Fibroblast of skin of left biceps (primary cell): ENCODE results near the gene CCDC47.
A peak's percentile ranks its signal among the peaks of the same experiment; 100 is the strongest.

Experiments
- DNase-seq, 2 experiments: peaks; one replicate each; pipeline ENCODE4 v3.0.0-alpha.2; 2013; ENCODE audit warnings: low read depth in 2 of 2

The CCDC47 gene

DNA sequence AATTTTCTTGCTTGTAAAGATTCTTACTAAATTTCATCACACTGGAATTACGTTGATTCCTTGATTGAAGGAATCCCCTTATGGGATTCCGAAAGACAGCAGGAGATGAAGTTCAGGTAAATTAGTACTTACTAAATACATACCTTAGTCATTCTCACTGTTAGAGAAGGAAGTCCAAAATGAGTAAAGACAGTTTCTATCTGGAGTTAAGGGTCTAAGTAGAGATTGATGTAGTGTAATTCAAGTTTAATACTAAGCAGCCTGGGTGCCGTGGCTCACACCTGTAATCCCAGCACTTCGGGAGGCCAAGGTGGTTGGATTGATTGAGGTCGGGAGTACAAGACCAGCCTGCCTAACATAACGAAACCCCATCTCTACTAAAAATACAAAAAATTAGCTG, 10.1 kb upstream of the CCDC47 start:
- no peak for DNase-seq

DNA sequence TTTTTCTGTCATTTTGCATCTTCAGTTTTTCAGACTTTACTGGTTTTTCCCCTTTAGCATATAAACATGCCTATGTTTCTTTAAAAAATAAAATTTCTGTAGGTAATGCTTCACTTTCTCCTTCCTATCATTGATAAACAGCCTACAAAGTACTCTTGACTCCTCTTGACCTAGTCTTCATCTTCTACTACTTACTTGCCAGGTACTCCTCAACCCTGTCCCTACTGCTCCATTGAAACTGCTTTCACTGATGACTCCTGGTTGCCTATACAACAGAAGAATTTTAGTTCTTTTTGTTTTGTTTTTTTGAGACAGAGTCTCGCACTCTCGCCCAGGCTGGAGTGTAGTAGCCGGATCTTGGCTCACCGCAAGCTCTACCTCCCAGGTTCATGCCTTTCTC, 7.5 kb upstream of the CCDC47 start:
- DNase-seq, result no peak

DNA sequence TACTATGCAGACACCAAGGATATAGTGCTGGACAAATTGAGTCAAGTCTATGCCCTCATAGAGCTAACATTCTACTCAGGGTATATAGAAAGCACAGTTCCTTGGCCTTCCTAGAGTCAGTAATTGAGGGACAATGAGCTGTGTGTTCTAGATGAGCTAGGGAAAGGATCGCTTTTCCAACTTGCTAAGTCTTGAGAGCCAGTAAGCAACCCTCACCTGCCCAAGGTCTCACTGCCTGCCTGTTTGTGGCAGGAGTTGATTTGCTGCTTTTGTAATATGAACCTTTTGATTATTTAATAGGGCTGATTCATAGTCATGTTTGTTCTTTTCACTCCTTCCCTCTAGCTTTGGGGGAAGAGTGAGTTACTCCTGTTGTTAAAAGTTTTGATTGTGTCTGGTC, 7.1 kb upstream of the CCDC47 start:
- DNase-seq, result no peak

DNA sequence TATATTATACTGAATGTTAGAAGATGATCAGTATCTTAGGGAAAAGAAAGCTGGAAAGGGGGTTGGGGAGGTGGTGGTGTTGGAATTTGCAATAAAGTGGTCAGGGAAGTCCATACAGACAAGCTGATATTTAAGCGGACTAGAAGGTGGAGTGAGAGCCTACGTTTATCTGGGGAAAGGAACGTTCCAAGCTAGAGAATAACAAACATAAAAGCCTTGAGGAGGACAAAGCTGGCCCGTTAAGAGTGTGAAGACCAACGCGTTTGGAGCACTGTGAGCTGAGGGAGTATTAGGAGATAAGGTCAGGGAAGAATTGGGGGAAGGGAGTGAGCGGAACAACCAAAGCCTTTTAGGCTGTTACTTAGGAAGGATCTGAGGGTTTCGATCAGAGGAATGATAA, 2.0 kb upstream of the CCDC47 start:
- no peak for DNase-seq

DNA sequence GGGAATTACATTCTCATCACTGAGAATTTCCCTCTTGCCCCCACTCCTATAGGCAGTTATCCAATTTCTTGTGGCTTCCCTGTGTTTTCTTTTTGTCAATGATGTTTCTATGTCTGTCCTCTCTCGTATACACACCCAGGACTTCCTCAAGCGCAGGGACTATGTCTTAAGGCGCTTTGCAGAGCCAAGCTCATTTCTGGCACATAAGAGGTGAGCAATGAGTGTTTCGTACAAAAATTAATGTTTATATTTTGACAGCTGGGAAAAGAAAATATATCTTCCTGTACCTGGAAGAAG, 1.5 kb upstream of the CCDC47 start:
- no peak for DNase-seq

DNA sequence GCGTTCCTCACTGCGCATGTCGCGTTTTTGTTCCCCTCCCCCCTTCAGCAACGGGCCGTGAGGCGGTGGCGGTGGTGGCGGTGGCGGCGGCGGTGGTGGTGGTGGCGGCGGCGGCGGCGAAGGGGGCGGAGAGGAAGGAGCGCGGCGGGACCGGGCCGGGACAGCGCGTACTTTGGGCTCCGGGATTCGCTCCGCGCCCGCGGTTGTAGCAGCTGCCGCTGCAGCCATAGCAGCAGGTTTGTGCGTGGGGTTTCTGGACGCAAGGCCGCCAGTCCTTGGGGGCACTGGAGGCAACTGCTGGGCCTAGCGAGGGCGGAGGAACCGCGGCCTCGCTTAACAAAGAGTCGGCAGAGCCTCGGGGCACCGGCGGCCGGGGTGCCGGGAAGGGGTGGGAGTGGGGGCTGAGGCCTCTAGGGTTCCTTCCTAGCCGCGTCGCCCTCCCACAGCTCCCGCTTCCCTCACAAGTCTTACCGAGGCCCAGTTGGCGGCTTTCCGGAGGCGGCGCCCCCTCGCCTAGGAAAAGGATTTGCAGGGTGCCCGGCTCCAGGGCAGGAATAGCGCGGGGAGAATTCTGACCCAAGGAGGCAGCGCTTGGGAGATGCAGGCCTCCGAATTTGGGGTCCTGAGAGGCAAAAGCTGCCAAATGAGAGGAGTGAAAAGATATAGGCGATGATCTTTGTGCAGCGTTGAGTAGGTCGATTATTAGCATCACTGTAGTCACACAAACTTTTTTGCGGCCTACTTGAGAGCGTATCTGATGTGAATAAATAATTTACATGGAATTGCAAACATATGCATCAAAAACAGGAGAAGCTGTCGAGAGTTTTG, 958 bp upstream of the CCDC47 start, which contains the start of gene DDX42:
DDX42 (plus strand) TSS at position 30 of the 828 bp plus-strand sequence. CDS start 12,880 bp downstream, outside the sequence.
- DNase-seq, result peak in 1 of 2 experiments; percentile 11

DNA sequence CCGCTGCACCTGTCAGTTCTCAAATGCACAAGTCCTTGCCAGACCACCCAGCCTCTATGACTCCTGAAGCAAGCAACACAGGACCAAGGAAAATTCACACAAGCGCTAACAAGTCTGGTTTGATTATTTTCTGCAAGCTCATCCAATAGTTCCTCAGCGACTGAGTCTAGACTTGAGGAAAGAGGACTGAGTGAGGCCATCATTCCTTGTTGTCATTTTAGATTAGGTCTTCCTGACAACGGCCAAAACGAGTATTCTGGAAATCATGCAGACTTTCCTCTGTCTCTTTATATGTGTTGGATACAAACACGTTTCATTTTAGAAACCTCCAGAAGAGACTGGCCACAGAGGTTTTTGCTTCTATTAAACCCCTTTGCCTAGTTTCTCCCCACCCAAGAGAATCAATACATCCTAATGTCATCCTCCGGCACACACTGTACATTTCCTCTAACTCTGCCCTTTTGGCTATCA, 561 bp downstream of the CCDC47 start:
- no peak for DNase-seq

DNA sequence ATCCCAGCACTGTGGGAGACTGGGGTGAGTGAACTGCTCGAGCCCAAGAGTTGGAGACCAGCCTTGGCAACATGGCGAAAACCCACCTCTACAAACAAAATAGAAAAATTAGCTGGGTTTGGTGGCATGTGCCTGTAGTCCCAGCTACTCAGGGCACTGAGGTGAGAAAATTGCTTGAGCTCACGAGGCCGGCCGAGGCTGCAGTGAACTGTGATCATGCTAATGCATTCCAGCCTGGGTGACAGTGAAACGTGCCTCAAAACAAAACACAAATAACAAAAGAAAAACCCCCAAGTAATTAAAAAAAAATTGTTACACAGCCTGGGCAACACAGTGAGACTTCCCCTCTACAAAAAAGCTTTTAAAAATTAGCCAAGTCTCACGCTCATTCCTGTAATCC, 5.0 kb downstream of the CCDC47 start:
- no peak for DNase-seq

DNA sequence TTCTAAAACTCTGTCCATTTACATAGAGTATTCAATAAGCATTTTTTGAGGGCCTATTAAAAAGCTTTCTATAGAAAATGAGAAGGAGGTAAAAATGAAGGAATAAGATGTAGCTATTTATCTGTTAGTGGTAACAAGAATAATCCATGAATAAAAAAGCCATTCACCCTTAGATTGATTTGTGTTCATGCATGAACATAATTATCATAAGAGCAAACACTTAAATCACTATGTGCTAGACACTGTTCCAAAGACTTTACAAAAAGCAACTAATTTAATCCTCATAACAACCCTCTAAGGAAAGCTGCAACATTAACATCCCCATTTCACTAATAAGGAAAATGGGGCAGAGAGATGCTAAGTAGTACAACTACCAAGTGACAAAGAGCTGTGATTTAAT, 6.6 kb downstream of the CCDC47 start:
- DNase-seq, result no peak

DNA sequence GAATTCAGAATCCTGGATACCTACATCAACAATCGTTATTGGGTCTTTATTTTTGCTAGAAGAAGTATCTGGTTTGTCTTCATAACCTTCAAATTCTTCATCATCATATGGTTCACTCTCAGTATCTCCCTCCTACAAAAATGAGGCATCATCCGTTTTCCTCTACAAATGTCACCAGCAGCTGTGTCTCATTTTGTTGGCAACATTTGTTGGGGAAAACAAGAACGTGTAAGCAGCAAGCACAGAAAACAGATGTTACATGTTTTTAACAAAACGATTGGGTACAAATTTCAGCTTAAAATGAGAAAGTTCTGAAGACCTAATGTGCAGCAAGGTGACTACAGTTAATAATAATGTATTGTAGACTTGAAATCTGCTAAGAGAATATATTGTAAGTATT, 8.7 kb downstream of the CCDC47 start:
- DNase-seq, result no peak

DNA sequence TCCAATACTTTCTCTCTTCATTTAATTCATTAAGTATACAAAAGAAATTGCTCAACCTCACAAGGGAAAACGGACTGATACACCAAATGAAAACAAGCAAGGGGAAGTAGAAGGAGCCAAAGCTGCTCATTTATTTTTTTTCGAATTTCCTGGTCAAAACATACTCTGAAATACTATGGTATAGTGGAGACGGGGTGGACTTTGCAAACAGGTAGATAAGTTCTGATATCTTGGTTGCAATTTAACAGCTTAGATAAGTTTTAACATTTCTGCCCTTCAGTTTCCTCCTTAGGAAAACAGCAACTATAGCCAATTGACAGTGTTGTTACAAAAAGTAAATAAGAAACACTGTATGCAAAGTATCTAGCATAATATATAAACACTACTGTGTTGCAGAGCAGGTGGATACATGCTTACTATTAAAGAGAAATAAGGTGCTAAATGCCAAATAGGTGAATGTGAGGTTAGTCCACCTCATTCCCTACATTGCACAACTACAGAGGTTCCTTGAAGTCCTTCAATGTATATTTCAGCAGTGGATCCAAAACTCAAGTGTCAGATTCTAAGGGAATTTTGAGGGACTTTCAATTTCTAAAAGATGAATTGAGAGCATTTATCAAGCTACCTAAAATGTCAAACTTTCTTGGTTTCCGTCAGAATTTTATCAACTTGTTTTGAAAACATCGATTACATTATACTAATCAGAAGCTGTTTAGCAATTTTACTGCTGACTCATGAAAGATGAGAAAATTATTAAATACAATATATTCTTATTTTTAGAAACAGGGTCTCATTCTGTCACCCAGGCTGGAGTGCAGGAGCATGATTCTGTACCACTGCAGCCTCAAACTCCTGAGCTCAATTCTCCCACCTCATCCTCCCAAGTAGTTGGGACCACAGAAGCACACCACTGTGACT, 11.0 kb downstream of the CCDC47 start:
- no peak for DNase-seq

DNA sequence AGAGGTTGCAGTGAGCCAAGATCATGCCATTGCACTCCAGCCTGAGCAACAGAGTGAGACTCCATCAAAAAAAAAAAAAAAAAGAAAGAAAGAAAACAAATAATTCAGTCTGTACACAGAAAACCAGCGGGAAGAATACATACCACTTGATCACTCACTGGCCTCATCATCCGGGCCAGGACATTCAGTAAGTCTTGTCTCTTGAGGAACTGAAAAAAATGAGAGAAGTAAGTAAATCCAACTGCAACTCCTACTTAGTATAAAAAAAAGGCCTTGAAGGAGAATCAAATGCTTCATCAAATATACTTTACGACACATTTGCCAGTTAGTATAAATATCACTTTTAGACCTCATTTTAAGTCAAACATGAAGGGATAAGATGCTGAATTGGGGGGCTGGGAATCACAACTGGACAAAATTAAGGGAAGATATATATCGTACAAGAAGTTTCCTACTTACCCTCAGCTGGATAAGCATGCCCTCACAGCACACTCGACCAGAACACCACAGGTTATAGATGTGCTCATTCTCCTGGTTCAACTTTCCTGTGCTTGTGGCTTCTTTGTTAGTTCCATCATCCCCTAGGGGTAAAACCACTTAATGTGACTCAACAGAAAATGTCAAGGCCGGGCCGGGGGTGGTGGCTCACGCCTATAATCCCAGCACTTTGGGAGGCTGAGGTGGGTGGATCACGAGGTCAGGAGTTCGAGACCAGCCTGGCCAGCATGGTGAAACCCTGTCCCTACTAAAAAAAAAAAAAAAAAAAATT, 12.4 kb downstream of the CCDC47 start:
- no peak for DNase-seq

DNA sequence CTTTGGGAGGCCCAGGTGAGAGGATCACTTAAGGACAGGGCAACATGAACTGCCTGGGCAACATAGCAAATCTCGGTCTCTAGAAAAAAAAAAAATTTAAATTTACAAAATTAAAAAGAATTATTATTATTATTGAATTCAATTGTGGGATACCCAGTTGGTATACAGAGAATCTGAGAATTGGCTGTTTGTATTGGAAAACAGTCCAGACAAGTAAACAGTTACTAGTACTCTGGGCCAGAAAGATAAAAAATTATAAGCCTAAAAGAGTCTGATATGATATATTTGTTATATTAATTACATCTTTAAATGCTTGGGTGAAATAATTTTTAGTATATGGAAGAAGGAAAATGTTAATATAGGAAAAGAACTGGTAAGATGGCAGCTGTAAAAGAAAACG, 15.0 kb downstream of the CCDC47 start:
- DNase-seq, result no peak

DNA sequence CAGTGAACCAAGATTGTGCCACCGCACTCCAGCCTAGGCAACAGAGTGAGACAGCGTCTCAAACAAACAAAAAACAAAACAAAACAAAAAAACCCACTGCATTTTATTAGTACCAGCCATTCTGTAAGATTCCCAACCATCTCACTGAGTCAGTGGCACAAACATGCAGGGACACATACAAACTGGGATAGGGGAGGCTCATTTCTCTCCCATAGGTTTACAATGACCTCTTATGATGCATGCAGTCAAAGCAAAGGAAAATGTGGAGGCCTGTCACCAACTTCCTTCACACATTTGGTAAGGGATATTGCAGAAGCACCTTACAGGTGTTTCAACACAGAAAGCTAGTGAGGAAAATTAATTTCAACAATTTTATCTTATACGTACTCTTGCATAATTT, 19.4 kb downstream of the CCDC47 start:
- no peak for DNase-seq

DNA sequence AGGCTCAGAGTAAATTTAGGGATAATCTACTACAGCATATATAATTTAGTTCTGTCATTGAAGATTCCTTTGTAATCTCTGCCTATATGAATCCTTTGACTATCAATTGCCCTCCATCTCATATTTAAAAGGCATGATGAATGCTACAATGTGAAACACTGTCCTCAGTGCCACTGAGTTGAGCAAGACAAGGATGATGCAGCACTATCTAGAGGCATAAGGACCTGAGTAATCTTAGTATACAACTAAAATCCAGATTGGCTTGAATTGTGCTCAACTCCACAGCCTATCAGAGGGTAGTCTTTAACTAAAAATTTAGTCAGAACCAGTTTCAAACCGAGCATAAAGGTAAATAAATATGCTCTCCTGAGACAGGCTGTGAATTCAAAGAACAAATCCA, 20.2 kb downstream of the CCDC47 start:
- no peak for DNase-seq

DNA sequence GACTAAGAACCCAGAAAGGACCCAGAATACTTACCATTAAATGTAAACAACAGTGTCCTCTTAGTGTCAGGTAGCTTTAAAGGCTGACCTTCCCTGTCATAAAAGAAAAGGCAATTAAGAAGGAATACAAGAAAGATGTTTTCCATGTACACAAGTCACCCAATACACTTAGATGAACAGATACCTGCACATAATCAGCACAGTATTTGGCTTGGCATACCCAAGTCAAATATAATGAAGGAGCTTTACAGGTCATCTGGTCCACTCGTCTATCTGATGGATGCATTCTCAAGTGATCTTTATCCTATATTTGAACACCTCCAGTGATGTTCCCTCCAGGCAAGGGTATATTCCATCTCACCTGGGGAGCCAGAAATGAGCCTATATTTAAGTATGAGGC, 20.7 kb downstream of the CCDC47 start:
- DNase-seq, result no peak

DNA sequence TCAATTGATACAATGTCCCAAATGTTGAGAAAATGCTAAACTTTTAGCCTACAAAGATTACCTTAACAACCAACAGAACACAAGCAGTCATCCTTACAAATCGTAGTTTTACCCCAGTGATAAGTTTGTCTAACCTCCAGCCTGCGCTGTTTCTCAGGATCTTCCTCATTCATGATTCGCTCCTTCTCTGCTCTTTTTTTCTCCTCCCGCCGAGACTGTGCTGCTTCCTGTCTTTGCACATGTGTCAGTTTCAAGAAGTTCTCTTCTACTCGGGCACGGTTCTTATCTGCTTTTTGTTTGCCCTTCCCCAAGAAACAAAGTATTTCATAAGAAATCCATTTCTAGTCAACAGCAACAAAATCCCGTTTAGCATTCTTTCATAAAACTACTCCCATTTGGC, 21.6 kb downstream of the CCDC47 start:
- no peak for DNase-seq

DNA sequence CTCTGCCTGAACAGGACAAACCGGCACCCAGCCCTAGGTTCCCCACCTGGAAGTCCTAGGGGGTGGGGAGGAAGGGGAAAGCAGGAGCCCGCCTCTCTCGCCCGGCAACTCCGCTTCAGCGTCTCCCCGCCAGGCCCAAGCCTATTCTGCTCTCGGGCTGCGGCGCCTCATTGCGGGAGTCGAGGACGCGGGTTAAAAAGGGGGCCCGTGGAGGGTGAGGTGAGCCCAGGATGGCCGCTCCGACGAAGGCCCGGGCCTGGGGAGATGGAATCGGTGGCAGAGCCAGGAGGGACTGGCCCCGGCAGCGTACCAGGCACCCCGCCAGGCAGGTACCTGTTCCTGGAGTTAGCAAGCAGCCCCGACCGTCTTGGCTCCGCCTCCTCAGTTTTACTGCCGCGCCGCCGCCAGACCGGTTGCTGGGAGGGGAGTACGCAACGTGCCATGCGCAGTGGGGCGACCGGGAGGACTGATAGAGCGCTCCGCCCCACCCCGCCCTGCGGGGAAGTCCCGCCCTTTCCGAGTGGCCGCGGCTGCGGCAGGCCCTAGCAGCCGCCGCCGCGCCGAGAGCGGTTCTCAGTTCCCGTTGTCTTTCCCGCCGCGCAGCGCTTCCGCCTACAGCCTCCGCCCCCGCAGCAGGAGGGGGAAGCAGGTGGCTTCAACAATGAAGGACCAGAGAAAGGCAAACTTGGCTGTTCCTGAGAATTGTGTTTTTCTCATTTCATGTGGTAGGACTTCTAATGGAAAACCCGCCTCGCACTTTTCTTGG, 31.8 kb downstream of the CCDC47 start, which contains the start of gene STRADA:
STRADA (minus strand) TSS at position 392 of the 766 bp plus-strand sequence. CDS start 13,430 bp downstream, outside the sequence.
- DNase-seq, result peak; percentile 83 to 87

DNA sequence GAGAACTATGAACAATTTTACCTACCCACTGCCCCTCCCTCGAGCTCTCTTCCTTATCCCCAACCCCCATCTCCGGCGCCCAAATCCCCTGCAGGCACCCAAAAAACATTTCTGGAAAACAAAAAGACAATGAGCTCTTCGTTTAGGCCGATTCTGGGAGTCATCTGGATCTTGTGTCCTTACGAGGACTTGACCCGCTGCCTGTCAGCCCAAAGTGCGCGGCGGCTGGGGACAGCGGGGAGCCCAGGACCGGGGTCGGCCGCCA, 32.3 kb downstream of the CCDC47 start:
- no peak for DNase-seq

DNA sequence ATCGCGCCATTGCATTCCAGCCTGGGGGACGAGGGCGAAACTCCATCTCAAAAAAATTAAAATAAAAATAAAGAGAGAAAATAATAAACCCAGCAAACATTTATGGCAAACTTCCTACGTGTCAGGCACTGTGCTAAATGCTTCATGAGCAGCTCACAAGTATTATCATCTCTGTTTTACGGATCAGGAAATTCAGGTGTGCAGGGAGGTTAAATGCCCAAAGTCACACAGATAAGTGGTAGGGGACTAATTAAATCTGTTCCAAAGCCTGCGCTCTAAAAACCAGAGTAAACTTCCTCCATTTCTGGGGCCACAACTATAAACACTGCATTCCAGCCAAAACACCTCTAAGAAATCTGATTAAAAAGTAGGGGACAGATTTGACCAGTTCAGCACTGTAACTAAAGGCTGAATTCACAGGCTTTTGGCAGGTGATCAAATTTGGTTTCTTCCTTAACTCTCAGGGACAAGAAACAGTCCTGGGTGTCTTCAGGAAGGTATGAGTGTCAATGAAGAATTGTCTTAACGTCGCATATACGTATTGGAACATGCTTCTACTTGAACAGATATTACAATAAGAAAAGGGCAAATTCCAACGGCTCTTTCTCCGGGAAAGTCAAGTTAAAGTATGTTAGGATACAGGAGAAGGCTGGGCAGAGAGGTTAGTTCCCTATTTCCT, 32.8 kb downstream of the CCDC47 start:
- DNase-seq, result no peak

DNA sequence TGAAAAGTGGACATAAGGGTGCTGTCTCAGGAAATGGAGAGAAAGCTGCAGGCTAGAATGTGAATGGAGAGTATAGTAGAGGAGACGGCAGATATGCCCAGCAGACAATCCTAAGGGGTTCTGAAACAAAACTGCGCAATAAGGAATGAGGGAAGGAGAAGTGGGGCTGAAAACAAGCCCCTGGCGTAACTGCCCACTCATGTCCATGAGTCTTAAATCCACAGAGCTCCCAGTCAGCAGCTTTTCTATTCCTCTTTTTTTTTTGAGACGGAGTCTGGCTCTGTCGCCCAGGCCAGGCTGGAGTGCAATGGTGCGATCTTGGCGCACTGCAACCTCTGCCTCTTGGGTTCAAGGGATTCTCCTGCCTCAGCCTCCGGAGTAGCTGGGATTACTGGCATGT, 37.7 kb downstream of the CCDC47 start:
- DNase-seq, result no peak
